ENCODE measurements around the gene KCTD19.

The KCTD19 gene

DNA sequence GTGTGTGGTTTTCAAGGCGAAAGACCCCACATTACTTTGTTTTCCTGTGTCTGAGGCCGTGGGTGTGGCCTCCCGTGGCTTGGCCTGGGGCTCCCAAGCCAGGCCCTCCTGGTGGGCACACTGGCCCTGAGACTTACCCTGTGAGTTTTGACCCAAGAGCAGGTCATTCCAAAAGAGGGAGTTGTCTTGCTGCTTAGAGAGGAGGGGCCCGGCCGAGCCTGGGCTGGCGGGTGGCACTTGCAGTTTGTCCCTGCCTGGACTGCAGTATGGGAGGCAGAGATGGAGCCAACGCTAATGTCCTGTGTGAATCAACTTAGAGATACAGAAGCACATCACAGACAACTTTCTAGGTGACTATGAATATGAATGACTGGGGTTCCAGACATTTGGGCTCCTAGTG, 24.5 kb downstream of the KCTD19 start:
- no peaks in the 10 kb centered on the region for H3K4me1 ChIP-seq (ENCODE audit: low read length)
- H3K9ac ChIP-seq (ENCODE audit: low read length): no peak overlapping the region
- no peak overlapping the region for H3K27ac ChIP-seq (ENCODE audit: low read length)
- no peak for TF ChIP-seq EZH2phosphoT487 (IDR thresholded peaks at IDR 0.05; ENCODE audit: low read length)
- TF ChIP-seq EZH2 (optimal IDR thresholded peaks at IDR 0.05; ENCODE audit: low read depth, low read length): no peak
- TF ChIP-seq, protein P1, sequence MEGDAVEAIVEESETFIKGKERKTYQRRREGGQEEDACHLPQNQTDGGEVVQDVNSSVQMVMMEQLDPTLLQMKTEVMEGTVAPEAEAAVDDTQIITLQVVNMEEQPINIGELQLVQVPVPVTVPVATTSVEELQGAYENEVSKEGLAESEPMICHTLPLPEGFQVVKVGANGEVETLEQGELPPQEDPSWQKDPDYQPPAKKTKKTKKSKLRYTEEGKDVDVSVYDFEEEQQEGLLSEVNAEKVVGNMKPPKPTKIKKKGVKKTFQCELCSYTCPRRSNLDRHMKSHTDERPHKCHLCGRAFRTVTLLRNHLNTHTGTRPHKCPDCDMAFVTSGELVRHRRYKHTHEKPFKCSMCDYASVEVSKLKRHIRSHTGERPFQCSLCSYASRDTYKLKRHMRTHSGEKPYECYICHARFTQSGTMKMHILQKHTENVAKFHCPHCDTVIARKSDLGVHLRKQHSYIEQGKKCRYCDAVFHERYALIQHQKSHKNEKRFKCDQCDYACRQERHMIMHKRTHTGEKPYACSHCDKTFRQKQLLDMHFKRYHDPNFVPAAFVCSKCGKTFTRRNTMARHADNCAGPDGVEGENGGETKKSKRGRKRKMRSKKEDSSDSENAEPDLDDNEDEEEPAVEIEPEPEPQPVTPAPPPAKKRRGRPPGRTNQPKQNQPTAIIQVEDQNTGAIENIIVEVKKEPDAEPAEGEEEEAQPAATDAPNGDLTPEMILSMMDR (IDR thresholded peaks at IDR 0.05; ENCODE audit: low read length): no peak
- no peaks in the 10 kb centered on the region for H3K9me2 ChIP-seq (replicated peaks; ENCODE audit: insufficient read depth, low read length)
- no peak for DNase-seq
- H3K36me3 ChIP-seq (replicated peaks; ENCODE audit: insufficient read depth, low read length): no peaks in the 10 kb centered on the region
- no peaks in the 10 kb centered on the region for H3K27me3 ChIP-seq (replicated peaks; ENCODE audit: insufficient read depth, low read length)
- H3K4me3 ChIP-seq (ENCODE audit: low read length): no peak overlapping the region
- H4K20me1 ChIP-seq (ENCODE audit: insufficient read depth, low read length): no peaks in the 10 kb centered on the region
- no peaks in the 10 kb centered on the region for H3K9me3 ChIP-seq (replicated peaks; ENCODE audit: insufficient read depth, low read length)
- H2AFZ ChIP-seq (ENCODE audit: low read length): no peak overlapping the region
- no peaks in the 10 kb centered on the region for H3K79me2 ChIP-seq (ENCODE audit: low read length)
- no peaks in the 10 kb centered on the region for H3F3A ChIP-seq (ENCODE audit: insufficient read depth, low read length)
- no peak overlapping the region for H3K4me2 ChIP-seq (ENCODE audit: low read depth, low read length)

DNA sequence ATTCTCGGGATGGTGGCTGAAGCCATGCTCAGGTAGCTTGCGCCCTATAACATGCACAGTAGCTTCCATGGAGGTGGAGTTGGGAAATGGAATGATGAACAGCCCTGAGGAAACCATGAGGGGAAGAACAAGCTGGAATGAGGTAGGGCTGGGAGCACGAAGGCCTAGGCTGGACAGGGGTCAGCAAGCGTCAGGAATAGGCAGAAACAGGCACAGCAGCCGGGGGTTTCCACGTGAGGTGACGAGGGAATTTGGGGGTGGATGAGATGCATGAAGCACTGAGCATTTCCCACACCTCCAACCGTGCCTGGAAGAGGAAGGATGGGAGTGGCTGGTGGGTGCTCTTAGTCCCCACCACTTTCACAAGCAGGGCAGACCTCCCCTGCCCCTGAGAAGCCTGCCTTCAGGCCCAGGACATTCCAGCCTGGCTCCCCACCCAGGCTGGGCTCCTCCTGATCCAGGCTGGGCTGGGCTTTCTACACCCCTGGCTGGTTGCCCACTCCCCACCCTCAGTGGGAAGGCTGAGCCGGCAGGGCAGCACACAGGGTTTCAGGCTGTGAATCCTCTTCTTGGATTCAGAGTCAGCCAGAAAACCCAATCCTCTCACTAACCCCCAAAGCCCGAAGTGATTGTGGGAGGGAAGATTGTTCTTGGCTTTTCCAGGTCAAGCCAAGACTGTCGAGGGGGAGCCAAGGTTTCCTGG, 25.3 kb downstream of the KCTD19 start:
- no peak for DNase-seq
- Histone ChIP-seq H3K9me3 (replicated peaks; ENCODE audit: insufficient read depth, low read length) (no peaks in the 10 kb centered on the region), H3K36me3 (replicated peaks; ENCODE audit: insufficient read depth, low read length) (no peaks in the 10 kb centered on the region), H3K79me2 (ENCODE audit: low read length) (no peaks in the 10 kb centered on the region), H3F3A (ENCODE audit: insufficient read depth, low read length) (no peaks in the 10 kb centered on the region), H3K9me2 (replicated peaks; ENCODE audit: insufficient read depth, low read length) (no peaks in the 10 kb centered on the region), H3K9ac (ENCODE audit: low read length) (no peak overlapping the region), H2AFZ (ENCODE audit: low read length) (no peak overlapping the region), H3K27ac (ENCODE audit: low read length) (no peak overlapping the region), H3K4me1 (ENCODE audit: low read length) (no peaks in the 10 kb centered on the region), H4K20me1 (ENCODE audit: insufficient read depth, low read length) (no peaks in the 10 kb centered on the region), H3K4me3 (ENCODE audit: low read length) (no peak overlapping the region), H3K27me3 (replicated peaks; ENCODE audit: insufficient read depth, low read length) (no peaks in the 10 kb centered on the region), H3K4me2 (ENCODE audit: low read depth, low read length) (no peak overlapping the region)
- TF ChIP-seq EZH2 (optimal IDR thresholded peaks at IDR 0.05; ENCODE audit: low read depth, low read length) (no peak), EZH2phosphoT487 (IDR thresholded peaks at IDR 0.05; ENCODE audit: low read length) (no peak)
- TF ChIP-seq, protein P1 (IDR thresholded peaks at IDR 0.05; ENCODE audit: low read length): no peak

DNA sequence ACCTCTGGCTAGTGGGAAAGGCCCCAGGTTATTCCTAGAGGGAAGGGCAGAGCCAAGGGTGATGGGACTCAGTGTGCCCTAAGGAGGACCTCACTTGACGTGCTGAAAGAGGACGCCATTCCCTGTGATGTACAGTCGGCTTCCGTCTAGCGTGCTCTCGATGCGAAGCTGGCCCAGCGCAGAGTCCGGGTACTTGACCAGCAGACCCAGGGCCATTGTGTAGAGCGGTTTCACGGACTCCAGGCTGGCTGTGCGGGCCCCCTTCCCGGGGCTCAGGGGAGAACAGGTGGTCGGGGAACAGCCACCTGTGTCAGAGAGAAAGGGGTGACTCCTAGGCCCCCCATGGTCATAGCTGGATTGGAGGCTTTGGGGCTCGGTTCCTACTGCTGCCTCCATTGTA, 27.3 kb downstream of the KCTD19 start:
- H3K79me2 ChIP-seq (ENCODE audit: low read length): no peaks in the 10 kb centered on the region
- H3F3A ChIP-seq (ENCODE audit: insufficient read depth, low read length): no peaks in the 10 kb centered on the region
- H3K36me3 ChIP-seq (replicated peaks; ENCODE audit: insufficient read depth, low read length): no peaks in the 10 kb centered on the region
- H3K4me1 ChIP-seq (ENCODE audit: low read length): no peaks in the 10 kb centered on the region
- H3K9ac ChIP-seq (ENCODE audit: low read length): no peak overlapping the region
- H3K27ac ChIP-seq (ENCODE audit: low read length): no peak overlapping the region
- H4K20me1 ChIP-seq (ENCODE audit: insufficient read depth, low read length): no peaks in the 10 kb centered on the region
- H2AFZ ChIP-seq (ENCODE audit: low read length): no peak overlapping the region
- no peaks in the 10 kb centered on the region for H3K9me2 ChIP-seq (replicated peaks; ENCODE audit: insufficient read depth, low read length)
- H3K27me3 ChIP-seq (replicated peaks; ENCODE audit: insufficient read depth, low read length): peaks cover 11% of the 10 kb centered on the region; the same call in 1 of the 2 replicates
- no peaks in the 10 kb centered on the region for H3K9me3 ChIP-seq (replicated peaks; ENCODE audit: insufficient read depth, low read length)
- TF ChIP-seq, protein P1 (IDR thresholded peaks at IDR 0.05; ENCODE audit: low read length): no peak
- TF ChIP-seq EZH2phosphoT487 (IDR thresholded peaks at IDR 0.05; ENCODE audit: low read length) (no peak), EZH2 (optimal IDR thresholded peaks at IDR 0.05; ENCODE audit: low read depth, low read length) (no peak)
- DNase-seq: no peak
- H3K4me2 ChIP-seq (ENCODE audit: low read depth, low read length): no peak overlapping the region
- H3K4me3 ChIP-seq (ENCODE audit: low read length): no peak overlapping the region

All from MM.1S (cell line).